Measurements from ENCODE around the gene FAF1.
"Not testable (repeated sequence)": the region's sequence is repeated elsewhere in the genome, so short reads cannot be mapped to it uniquely, and the experiment has no call there.

FAF1 gene

GRCh38 chr1:50902419-50902818 lies 57.6 kb downstream of the FAF1 start:
- no peak overlapping the region for H3K4me3 ChIP-seq (ENCODE audit: low read depth, low read length)
- no peak for TF ChIP-seq CTCF (IDR thresholded peaks at IDR 0.05; ENCODE audit: insufficient read depth, low read depth, low read length, missing control alignments)

GRCh38 chr1:50901872-50902271 lies 58.2 kb downstream of the FAF1 start:
- DNase-seq (ENCODE audit: low read depth): no peak
- no peak overlapping the region for H3K4me3 ChIP-seq (ENCODE audit: low read depth, low read length)
- TF ChIP-seq CTCF (IDR thresholded peaks at IDR 0.05; ENCODE audit: insufficient read depth, low read depth, low read length, missing control alignments): no peak

More at GRCh38 chr1:50902419-50902818, 57.6 kb downstream of the FAF1 start:
- no peak for DNase-seq (ENCODE audit: low read depth)

GRCh38 chr1:50898773-50899172 lies 61.3 kb downstream of the FAF1 start:
- no peak overlapping the region for H3K4me3 ChIP-seq (ENCODE audit: low read depth, low read length)
- TF ChIP-seq CTCF (IDR thresholded peaks at IDR 0.05; ENCODE audit: insufficient read depth, low read depth, low read length, missing control alignments): no peak
- no peak for DNase-seq (ENCODE audit: low read depth)

- TF ChIP-seq CTCF (IDR thresholded peaks at IDR 0.05; ENCODE audit: insufficient read depth, low read depth, low read length, missing control alignments): no peak
- no peak for DNase-seq (ENCODE audit: low read depth)
- no peak overlapping the region for H3K4me3 ChIP-seq (ENCODE audit: low read depth, low read length)
These were observed 65.7 kb downstream of the FAF1 start for GRCh38 chr1:50894340-50894739.

- no peak for TF ChIP-seq CTCF (IDR thresholded peaks at IDR 0.05; ENCODE audit: insufficient read depth, low read depth, low read length, missing control alignments)
- H3K4me3 ChIP-seq (ENCODE audit: low read depth, low read length): no peak overlapping the region
- no peak for DNase-seq (ENCODE audit: low read depth)
These were observed 66.6 kb downstream of the FAF1 start for GRCh38 chr1:50893466-50893865.

GRCh38 chr1:50887555-50887954 lies 72.5 kb downstream of the FAF1 start:
- DNase-seq (ENCODE audit: low read depth); H3K4me3 ChIP-seq (ENCODE audit: low read depth, low read length): not testable (repeated sequence)

- TF ChIP-seq CTCF (IDR thresholded peaks at IDR 0.05; ENCODE audit: insufficient read depth, low read depth, low read length, missing control alignments): no peak
- H3K4me3 ChIP-seq (ENCODE audit: low read depth, low read length): no peak overlapping the region
- no peak for DNase-seq (ENCODE audit: low read depth)
These were observed 79.7 kb downstream of the FAF1 start for GRCh38 chr1:50880373-50880772.

Measured in GM12865 (cell line).